PC-9 (cell line): ENCODE results near the gene OR14K1.

Source experiments
- EZH2 ChIP-seq: fragments of 200-600 bp; sonication (generic); IDR thresholded peaks from 2 replicates; pipeline ENCODE4 v1.8.0; 2017; ENCODE audit warnings: antibody characterized with exemption, low read depth
- TF ChIP-seq, protein P1 (sequence below): fragments of 200-600 bp; sonication (generic); conservative IDR thresholded peaks from 2 replicates; pipeline ENCODE4 v1.6.1; 2017; ENCODE audit warnings: mixed run types, antibody characterized with exemption, mild to moderate bottlenecking, moderate library complexity

DNA sequence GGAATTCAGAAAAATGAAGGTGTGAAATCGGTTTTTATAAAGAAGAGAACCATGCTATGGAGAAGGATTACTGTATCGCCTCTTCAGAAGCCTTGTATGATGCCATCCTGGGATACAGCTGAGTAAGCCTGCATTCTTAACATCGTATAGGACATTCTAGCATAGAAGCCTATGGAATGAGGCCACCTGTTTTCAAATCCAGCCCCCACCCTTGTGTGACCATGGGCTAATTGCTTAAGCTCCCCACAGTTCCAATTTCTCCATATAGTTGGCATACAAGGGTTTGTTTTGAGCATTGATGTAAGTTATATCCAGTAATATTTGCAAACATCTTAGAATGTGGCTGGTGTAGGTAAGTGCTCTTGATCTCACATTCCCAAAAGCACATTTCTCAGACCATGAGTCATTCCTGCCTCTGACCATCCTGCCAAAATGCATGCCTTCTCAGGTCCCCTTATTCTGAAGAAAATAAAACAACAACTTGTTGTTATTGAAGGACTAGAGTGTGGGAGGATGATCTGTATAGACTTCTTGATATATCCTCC, 8.0 kb downstream of the OR14K1 start:
- TF ChIP-seq, protein P1, sequence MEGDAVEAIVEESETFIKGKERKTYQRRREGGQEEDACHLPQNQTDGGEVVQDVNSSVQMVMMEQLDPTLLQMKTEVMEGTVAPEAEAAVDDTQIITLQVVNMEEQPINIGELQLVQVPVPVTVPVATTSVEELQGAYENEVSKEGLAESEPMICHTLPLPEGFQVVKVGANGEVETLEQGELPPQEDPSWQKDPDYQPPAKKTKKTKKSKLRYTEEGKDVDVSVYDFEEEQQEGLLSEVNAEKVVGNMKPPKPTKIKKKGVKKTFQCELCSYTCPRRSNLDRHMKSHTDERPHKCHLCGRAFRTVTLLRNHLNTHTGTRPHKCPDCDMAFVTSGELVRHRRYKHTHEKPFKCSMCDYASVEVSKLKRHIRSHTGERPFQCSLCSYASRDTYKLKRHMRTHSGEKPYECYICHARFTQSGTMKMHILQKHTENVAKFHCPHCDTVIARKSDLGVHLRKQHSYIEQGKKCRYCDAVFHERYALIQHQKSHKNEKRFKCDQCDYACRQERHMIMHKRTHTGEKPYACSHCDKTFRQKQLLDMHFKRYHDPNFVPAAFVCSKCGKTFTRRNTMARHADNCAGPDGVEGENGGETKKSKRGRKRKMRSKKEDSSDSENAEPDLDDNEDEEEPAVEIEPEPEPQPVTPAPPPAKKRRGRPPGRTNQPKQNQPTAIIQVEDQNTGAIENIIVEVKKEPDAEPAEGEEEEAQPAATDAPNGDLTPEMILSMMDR = no peak
- no peak for TF ChIP-seq EZH2
